Suprapubic skin (tissue), 3 donors: Measurements from ENCODE around the gene CAMK1D.

Source experiments
- EP300 ChIP-seq: sonication (generic); formaldehyde crosslinking; IDR thresholded peaks from one replicate; pipeline ENCODE4 v1.6.1; 2017; ENCODE audit warnings: antibody characterized with exemption
- POLR2A ChIP-seq, 2 donors: fragments of 450-650 bp; IDR thresholded peaks; one replicate each; pipeline ENCODE4 v1.6.1; 2017; ENCODE audit warnings: antibody characterized with exemption in 2 of 2, mild to moderate bottlenecking in 2 of 2, moderate library complexity in 2 of 2
- TF ChIP-seq, protein P1 (sequence below), 2 donors: fragments of 200-600 bp in 1 of 2; fragments of 450-650 bp in 1 of 2; sonication (generic) in 1 of 2; IDR thresholded peaks; one replicate each; pipeline ENCODE4 v1.5.1; 2016 to 2019; ENCODE audit warnings: antibody characterized with exemption in 2 of 2, mild to moderate bottlenecking in 1 of 2, moderate library complexity in 1 of 2

DNA sequence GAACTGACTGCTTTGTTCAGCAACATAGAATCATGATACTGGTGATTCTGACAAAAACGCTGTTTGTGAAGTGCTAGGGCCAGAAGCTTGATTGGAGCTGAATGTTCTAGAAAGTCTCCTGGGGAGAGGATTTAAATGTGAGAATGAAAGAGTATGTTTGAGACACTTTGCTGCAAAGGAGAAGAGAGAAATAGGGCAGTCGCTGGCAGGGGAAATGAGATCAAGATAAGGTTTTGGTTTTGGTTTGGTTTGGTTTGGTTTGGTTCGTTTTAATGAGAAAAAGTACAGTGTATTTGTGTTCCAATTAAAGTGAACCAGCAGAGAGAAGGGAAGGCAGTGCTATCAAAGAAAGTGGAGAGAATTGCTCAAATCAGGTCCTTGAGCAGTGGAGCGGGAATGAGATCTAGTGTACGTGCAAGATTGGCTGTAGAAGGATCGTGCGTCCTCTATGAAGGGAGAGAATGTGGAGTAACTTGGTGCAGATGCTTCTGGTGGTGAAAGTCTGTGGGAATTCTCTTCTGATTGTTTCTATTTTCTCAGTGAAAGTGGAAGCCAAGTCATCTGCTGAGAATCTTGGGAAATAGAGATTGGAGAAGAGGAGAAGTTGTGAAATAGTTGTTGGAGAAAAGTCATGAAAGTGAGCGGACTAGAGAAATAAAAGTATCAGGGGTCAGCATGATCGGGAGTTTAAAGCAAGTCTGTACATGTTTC, 381.6 kb downstream of the CAMK1D start:
- TF ChIP-seq, protein P1, sequence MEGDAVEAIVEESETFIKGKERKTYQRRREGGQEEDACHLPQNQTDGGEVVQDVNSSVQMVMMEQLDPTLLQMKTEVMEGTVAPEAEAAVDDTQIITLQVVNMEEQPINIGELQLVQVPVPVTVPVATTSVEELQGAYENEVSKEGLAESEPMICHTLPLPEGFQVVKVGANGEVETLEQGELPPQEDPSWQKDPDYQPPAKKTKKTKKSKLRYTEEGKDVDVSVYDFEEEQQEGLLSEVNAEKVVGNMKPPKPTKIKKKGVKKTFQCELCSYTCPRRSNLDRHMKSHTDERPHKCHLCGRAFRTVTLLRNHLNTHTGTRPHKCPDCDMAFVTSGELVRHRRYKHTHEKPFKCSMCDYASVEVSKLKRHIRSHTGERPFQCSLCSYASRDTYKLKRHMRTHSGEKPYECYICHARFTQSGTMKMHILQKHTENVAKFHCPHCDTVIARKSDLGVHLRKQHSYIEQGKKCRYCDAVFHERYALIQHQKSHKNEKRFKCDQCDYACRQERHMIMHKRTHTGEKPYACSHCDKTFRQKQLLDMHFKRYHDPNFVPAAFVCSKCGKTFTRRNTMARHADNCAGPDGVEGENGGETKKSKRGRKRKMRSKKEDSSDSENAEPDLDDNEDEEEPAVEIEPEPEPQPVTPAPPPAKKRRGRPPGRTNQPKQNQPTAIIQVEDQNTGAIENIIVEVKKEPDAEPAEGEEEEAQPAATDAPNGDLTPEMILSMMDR (IDR thresholded peaks at IDR 0.05): no peak
- no peak for TF ChIP-seq POLR2A (IDR thresholded peaks at IDR 0.05)
- no peak for TF ChIP-seq EP300
